GM18520 (cell line): ENCODE results near the gene LRRC4B.
"Not testable (repeated sequence)": the region's sequence is repeated elsewhere in the genome, so short reads cannot be mapped to it uniquely, and the experiment has no call there.

ENCODE experiments used
- ATAC-seq: cut with Tn5 transposase; IDR thresholded peaks from one replicate; pipeline ENCODE4 v1.9.1; 2021; ENCODE audit not compliant: unreplicated experiment

LRRC4B gene

GRCh38 chr19:50531171-50531612, 37.0 kb downstream of the LRRC4B start:
- ATAC-seq, result no peak

GRCh38 chr19:50528052-50528451, 40.2 kb downstream of the LRRC4B start:
- ATAC-seq, result not testable (repeated sequence)

GRCh38 chr19:50522881-50523280, 45.4 kb downstream of the LRRC4B start:
- ATAC-seq, result no peak

- ATAC-seq, result no peak
Observed at GRCh38 chr19:50520822-50521465, 47.3 kb downstream of the LRRC4B start.

GRCh38 chr19:50519006-50519575, 49.1 kb downstream of the LRRC4B start:
- ATAC-seq, result no peak

- ATAC-seq, result no peak
Observed at GRCh38 chr19:50518091-50519005, 49.9 kb downstream of the LRRC4B start.

- no peak for ATAC-seq
Observed at GRCh38 chr19:50517704-50518075, 50.5 kb downstream of the LRRC4B start.

- no peak for ATAC-seq
Observed at GRCh38 chr19:50516964-50517703, 51.1 kb downstream of the LRRC4B start.

- ATAC-seq, result no peak
Observed at GRCh38 chr19:50516456-50516855, 51.8 kb downstream of the LRRC4B start.

GRCh38 chr19:50515168-50515561, 53.1 kb downstream of the LRRC4B start:
- ATAC-seq, result no peak

GRCh38 chr19:50514346-50515167, 53.7 kb downstream of the LRRC4B start:
- no peak for ATAC-seq

GRCh38 chr19:50513746-50514345, 54.4 kb downstream of the LRRC4B start, which contains the start of gene ASPDH:
TSS of gene ASPDH (minus strand) at chr19:50513913. CDS start at chr19:50513823, 90 bp downstream.
- no peak for ATAC-seq

GRCh38 chr19:50512999-50513745, 55.1 kb downstream of the LRRC4B start:
- ATAC-seq, result no peak

GRCh38 chr19:50512112-50512998, 55.9 kb downstream of the LRRC4B start:
- no peak for ATAC-seq

GRCh38 chr19:50511069-50511822, 57.0 kb downstream of the LRRC4B start, which contains the start of gene JOSD2:
TSS of gene JOSD2 (minus strand) at chr19:50511191. CDS start at chr19:50510431, 760 bp downstream.
- peak; percentile 86 for ATAC-seq

- no peak for ATAC-seq
Observed at GRCh38 chr19:50510700-50511068, 57.6 kb downstream of the LRRC4B start.

- ATAC-seq, result no peak
Observed at GRCh38 chr19:50510121-50510670, 58.0 kb downstream of the LRRC4B start.
